HEK293T (cell line): ENCODE data around the gene WWOX.

ENCODE experiments used
- ARNT ChIP-seq: fragments of 450-650 bp; IDR thresholded peaks from 2 replicates; pipeline ENCODE4 v1.6.1; 2017; ENCODE audit warnings: mild to moderate bottlenecking
- BHLHE40 ChIP-seq: fragments of 450-650 bp; IDR thresholded peaks from 2 replicates; pipeline ENCODE4 v1.6.1; 2016; ENCODE audit warnings: mild to moderate bottlenecking, moderate library complexity, borderline replicate concordance
- CTBP1 ChIP-seq: fragments of 450-650 bp; IDR thresholded peaks from 2 replicates; pipeline ENCODE4 v1.6.1; 2016; ENCODE audit warnings: borderline replicate concordance
- ELF4 ChIP-seq: fragments of 450-650 bp; IDR thresholded peaks from 2 replicates; pipeline ENCODE4 v1.6.1; 2017; ENCODE audit warnings: antibody characterized with exemption
- FOXA1 ChIP-seq: fragments of 450-650 bp; IDR thresholded peaks from 2 replicates; pipeline ENCODE4 v1.6.1; 2016; ENCODE audit warnings: mild to moderate bottlenecking
- FOXK2 ChIP-seq: fragments of 450-650 bp; IDR thresholded peaks from 2 replicates; pipeline ENCODE4 v1.6.1; 2016; ENCODE audit warnings: mild to moderate bottlenecking
- L3MBTL2 ChIP-seq: fragments of 450-650 bp; conservative IDR thresholded peaks from 2 replicates; pipeline ENCODE4 v1.6.1; 2016; ENCODE audit warnings: mild to moderate bottlenecking
- SP1 ChIP-seq: fragments of 450-650 bp; IDR thresholded peaks from 2 replicates; pipeline ENCODE4 v1.6.1; 2017
- ZNF384 ChIP-seq: fragments of 450-650 bp; IDR thresholded peaks from 2 replicates; pipeline ENCODE4 v1.6.1; 2016

DNA sequence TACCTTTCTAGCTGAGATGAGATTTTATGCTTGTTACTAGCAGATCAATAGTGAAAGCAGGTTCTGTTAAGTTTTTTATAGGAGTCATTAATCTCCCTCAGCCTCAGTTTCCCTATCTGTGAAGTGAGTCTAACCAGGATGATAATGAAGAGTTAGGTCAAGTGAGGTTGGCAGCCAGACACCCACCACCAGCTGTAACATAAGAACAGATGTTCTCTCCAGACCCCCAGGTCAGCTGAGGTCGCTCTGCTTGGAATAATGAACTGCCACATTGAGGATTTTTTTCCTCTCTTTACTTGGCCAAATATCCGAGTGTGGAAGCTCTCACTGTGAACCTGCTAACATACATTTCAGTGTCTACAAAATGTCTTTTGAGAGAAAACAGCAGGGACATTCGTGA, 389.6 kb downstream of the WWOX start:
- TF ChIP-seq BHLHE40: no peak
- no peak for TF ChIP-seq ARNT
- no peak for TF ChIP-seq CTBP1
- no peak for TF ChIP-seq SP1
- TF ChIP-seq L3MBTL2: no peak
- TF ChIP-seq ZNF384: no peak
- no peak for TF ChIP-seq FOXK2
- no peak for TF ChIP-seq FOXA1
- no peak for TF ChIP-seq ELF4
